ENCODE data around the gene MCHR1. TPM values are rescaled to one million over a fixed set of nuclear protein-coding genes. Genes with fewer than 3 reads are reported as not detected.
A peak's percentile ranks its signal among the peaks of the same experiment; 100 is the strongest.
"Not testable (repeated sequence)": the region's sequence is repeated elsewhere in the genome, so short reads cannot be mapped to it uniquely, and the experiment has no call there.

Gene MCHR1
- total RNA-seq, 2 donors from 2014 or later: not detected

DNA sequence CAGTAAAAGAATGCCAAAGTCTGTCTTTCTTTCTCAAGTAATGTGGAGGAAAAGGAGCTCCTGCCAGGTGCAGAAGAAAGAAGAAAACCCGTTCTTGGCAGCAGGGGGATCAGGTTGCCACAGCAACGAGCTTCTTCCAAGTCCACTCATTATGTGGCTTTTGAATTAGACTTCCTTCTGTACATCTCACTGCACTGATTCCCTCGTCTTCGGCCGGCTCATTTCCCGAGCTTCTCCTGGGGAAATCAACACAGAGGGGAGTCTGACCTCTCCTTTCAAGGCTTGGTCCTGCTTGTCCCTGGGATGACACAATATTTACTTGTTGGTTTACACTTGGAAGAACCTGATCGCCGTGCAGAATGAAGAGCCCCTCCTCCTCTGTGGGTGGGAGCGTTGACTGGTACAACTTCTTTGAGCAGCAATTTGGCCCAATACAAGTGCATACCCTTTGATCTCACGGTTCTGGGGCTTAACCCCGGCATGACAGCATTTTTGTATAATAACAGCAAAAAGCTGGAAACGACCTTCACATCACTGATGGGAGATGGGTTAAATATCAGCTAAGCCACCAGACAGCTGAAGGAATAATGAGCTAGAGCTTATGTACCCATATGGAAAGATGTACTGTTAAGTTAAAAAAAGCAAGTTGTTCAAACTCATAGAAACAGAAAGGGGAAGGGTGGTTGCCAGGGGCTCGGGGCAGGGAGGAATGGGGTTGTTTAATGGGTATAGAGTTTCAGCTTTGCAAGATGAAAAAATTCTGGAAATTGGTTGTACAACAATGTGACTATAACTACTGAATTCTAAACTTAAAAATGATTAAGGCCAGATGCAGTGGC lies 35.4 kb downstream of the MCHR1 start:
- peak in 1 of 4 donors; percentile 14 for DNase-seq
- Histone ChIP-seq H3K4me3 (no peak overlapping the region), H3K9me3 (no peaks in the 10 kb centered on the region), H3K27me3 (no peaks in the 10 kb centered on the region), H3K27ac (no peak overlapping the region), H3K36me3 (replicated peaks in 1 of 2; ENCODE audit: insufficient read depth in 1 of 2, low read depth in 2 of 2) (no peaks in the 10 kb centered on the region), H3K4me1 (peaks cover 20% of the 10 kb centered on the region)
- intact Hi-C loops (cut with DNase I): no loop called here
- WGBS, 2 donors: 17 to 18% methylated on average over 13 of the region's 13 CpGs
- ATAC-seq: no peak
- no peak for TF ChIP-seq POLR2A (IDR thresholded peaks at IDR 0.05)
- TF ChIP-seq, protein P1, sequence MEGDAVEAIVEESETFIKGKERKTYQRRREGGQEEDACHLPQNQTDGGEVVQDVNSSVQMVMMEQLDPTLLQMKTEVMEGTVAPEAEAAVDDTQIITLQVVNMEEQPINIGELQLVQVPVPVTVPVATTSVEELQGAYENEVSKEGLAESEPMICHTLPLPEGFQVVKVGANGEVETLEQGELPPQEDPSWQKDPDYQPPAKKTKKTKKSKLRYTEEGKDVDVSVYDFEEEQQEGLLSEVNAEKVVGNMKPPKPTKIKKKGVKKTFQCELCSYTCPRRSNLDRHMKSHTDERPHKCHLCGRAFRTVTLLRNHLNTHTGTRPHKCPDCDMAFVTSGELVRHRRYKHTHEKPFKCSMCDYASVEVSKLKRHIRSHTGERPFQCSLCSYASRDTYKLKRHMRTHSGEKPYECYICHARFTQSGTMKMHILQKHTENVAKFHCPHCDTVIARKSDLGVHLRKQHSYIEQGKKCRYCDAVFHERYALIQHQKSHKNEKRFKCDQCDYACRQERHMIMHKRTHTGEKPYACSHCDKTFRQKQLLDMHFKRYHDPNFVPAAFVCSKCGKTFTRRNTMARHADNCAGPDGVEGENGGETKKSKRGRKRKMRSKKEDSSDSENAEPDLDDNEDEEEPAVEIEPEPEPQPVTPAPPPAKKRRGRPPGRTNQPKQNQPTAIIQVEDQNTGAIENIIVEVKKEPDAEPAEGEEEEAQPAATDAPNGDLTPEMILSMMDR (IDR thresholded peaks at IDR 0.05): no peak

- Histone ChIP-seq H3K9me3 (no peaks in the 10 kb centered on the region), H3K27ac (no peak overlapping the region), H3K4me1 (peaks cover 14% of the 10 kb centered on the region), H3K27me3 (no peaks in the 10 kb centered on the region), H3K4me3 (no peak overlapping the region), H3K36me3 (replicated peaks in 1 of 2; ENCODE audit: insufficient read depth in 1 of 2, low read depth in 2 of 2) (no peaks in the 10 kb centered on the region)
- ATAC-seq: no peak
- WGBS, 2 donors: 93 to 98% methylated on average over 8 to 9 of the region's 9 CpGs
- intact Hi-C loops (cut with DNase I): no loop called here
- TF ChIP-seq, protein P1 (IDR thresholded peaks at IDR 0.05): no peak
- no peak for TF ChIP-seq POLR2A (IDR thresholded peaks at IDR 0.05)
- DNase-seq: no peak
Measured at GRCh38 chr22:40716116-40716515, 36.8 kb downstream of the MCHR1 start.

GRCh38 chr22:40717657-40718056 lies 38.4 kb downstream of the MCHR1 start:
- ATAC-seq; H3K9me3 ChIP-seq; intact Hi-C loops (cut with DNase I); H3K4me3 ChIP-seq; DNase-seq; H3K36me3 ChIP-seq (replicated peaks in 1 of 2; ENCODE audit: insufficient read depth in 1 of 2, low read depth in 2 of 2); H3K4me1 ChIP-seq; H3K27ac ChIP-seq; H3K27me3 ChIP-seq: not testable (repeated sequence)
- 80 to 87% methylated on average over 5 of the region's 5 CpGs for WGBS, 2 donors

GRCh38 chr22:40718250-40719204 lies 39.2 kb downstream of the MCHR1 start:
- WGBS, 2 donors: 75 to 80% methylated on average over 9 of the region's 9 CpGs
- Histone ChIP-seq H3K9me3 (no peaks in the 10 kb centered on the region), H3K4me3 (no peak overlapping the region), H3K4me1 (peaks cover 6% of the 10 kb centered on the region), H3K36me3 (replicated peaks in 1 of 2; ENCODE audit: insufficient read depth in 1 of 2, low read depth in 2 of 2) (no peaks in the 10 kb centered on the region), H3K27ac (no peak overlapping the region), H3K27me3 (no peaks in the 10 kb centered on the region)
- TF ChIP-seq POLR2A (IDR thresholded peaks at IDR 0.05): no peak
- TF ChIP-seq, protein P1 (IDR thresholded peaks at IDR 0.05): no peak
- no peak for DNase-seq
- intact Hi-C loops (cut with DNase I): no loop called here
- no peak for ATAC-seq

DNA sequence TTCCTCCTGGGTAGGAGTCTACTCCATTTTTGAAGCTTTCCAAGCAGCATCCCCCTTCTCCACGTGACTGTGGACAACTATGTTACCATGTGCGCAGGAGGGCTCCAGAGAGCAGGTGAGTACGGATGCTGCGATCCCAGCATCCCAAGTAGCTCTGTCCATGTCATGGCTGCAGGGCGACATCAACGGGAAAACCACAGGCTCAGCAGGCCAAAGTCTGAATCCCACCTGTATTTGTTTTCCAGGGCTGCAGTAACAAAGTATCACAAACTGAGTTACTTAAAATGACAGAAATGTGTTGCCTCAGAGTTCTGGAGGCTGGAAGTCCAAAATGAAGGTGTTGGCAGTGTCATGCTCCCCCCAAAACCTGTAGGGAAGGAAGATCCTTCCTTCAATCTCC lies 40.3 kb downstream of the MCHR1 start:
- ATAC-seq (no peak), DNase-seq (no peak)
- TF ChIP-seq, protein P1 (IDR thresholded peaks at IDR 0.05): no peak
- no peak for TF ChIP-seq POLR2A (IDR thresholded peaks at IDR 0.05)
- no peaks in the 10 kb centered on the region for H3K9me3 ChIP-seq
- intact Hi-C loops (cut with DNase I): no loop called here
- 30 to 67% methylated on average over 2 to 6 of the region's 6 CpGs for WGBS, 2 donors
- H3K4me3 ChIP-seq: no peak overlapping the region
- H3K36me3 ChIP-seq (replicated peaks in 1 of 2; ENCODE audit: insufficient read depth in 1 of 2, low read depth in 2 of 2): no peaks in the 10 kb centered on the region
- H3K27me3 ChIP-seq: no peaks in the 10 kb centered on the region
- peaks cover 3% of the 10 kb centered on the region for H3K4me1 ChIP-seq
- no peak overlapping the region for H3K27ac ChIP-seq

- H3K4me3 ChIP-seq; H3K4me1 ChIP-seq; H3K9me3 ChIP-seq; ATAC-seq; DNase-seq; intact Hi-C loops (cut with DNase I); H3K36me3 ChIP-seq (replicated peaks in 1 of 2; ENCODE audit: insufficient read depth in 1 of 2, low read depth in 2 of 2); H3K27ac ChIP-seq; H3K27me3 ChIP-seq: not testable (repeated sequence)
- 75 to 86% methylated on average over 6 of the region's 6 CpGs for WGBS, 2 donors
Measured at GRCh38 chr22:40720156-40720537, 40.9 kb downstream of the MCHR1 start.
